SU-DHL-6 (cell line): ENCODE measurements around the gene NME3.

Source experiments
- H2AFZ ChIP-seq: fragments of 200-600 bp; sonication (generic); 2 replicates; pipeline ENCODE4 v1.6.1; 2014; ENCODE audit warnings: low read depth, mild to moderate bottlenecking, moderate library complexity, mixed read lengths, antibody characterized with exemption, low read length; ENCODE audit not compliant: severe bottlenecking
- H3F3A ChIP-seq: fragments of 200-600 bp; shearing (Covaris generic); 2 replicates; pipeline ENCODE4 v1.6.0; 2016; ENCODE audit warnings: antibody characterized with exemption, mild to moderate bottlenecking; ENCODE audit not compliant: insufficient read depth
- H3K27ac ChIP-seq: fragments of 200-600 bp; sonication (generic); 2 replicates; pipeline ENCODE4 v1.5.1; 2016; ENCODE audit warnings: low read depth, mild to moderate bottlenecking, low read length, moderate library complexity, mixed read lengths
- H3K27me3 ChIP-seq: fragments of 200-600 bp; sonication (generic), shearing (Covaris generic); 2 replicates; pipeline ENCODE4 v1.6.0; 2014; ENCODE audit warnings: mild to moderate bottlenecking, low read length
- H3K36me3 ChIP-seq: fragments of 200-600 bp; sonication (generic); 2 replicates; pipeline ENCODE4 v1.6.1; 2014; ENCODE audit warnings: mild to moderate bottlenecking, low read length, mixed read lengths
- H3K4me2 ChIP-seq: fragments of 300-600, 200-600 bp; shearing (Covaris generic), sonication (generic); 2 replicates; pipeline ENCODE4 v1.6.0; 2014; ENCODE audit warnings: low read length, low read depth, mild to moderate bottlenecking; ENCODE audit not compliant: poor library complexity, severe bottlenecking
- H3K4me3 ChIP-seq: fragments of 200-600 bp; sonication (generic); 2 replicates; pipeline ENCODE4 v1.5.1; 2014; ENCODE audit warnings: antibody characterized with exemption, low read length, mild to moderate bottlenecking, mixed read lengths; ENCODE audit not compliant: insufficient read depth, poor library complexity, severe bottlenecking
- H3K79me2 ChIP-seq: fragments of 200-600 bp; sonication (generic); 2 replicates; pipeline ENCODE4 v1.6.1; 2014; ENCODE audit warnings: mild to moderate bottlenecking, low read length, moderate library complexity; ENCODE audit not compliant: insufficient read depth
- H3K9ac ChIP-seq: fragments of 200-600 bp; sonication (generic); 2 replicates; pipeline ENCODE4 v1.7.0; 2014; ENCODE audit warnings: mild to moderate bottlenecking, low read length
- H3K9me2 ChIP-seq: fragments of 200-600 bp; sonication (generic); replicated peaks from 2 replicates; pipeline ENCODE4 v1.6.1; 2014; ENCODE audit warnings: low read length; ENCODE audit not compliant: insufficient read depth
- H3K9me3 ChIP-seq: fragments of 200-600 bp; sonication (generic); 2 replicates; pipeline ENCODE4 v1.6.1; 2014; ENCODE audit warnings: low read length, mixed read lengths; ENCODE audit not compliant: insufficient read depth
- H4K20me1 ChIP-seq: fragments of 200-600 bp; sonication (generic); 2 replicates; pipeline ENCODE4 v1.6.1; 2014; ENCODE audit warnings: low read depth, mild to moderate bottlenecking, antibody characterized with exemption, low read length, moderate library complexity, mixed read lengths
- CTCF ChIP-seq: fragments of 200-600 bp; sonication (generic); IDR thresholded peaks from one replicate; pipeline ENCODE4 v1.5.1; 2017; ENCODE audit warnings: antibody characterized with exemption, mild to moderate bottlenecking, low read length, moderate library complexity; ENCODE audit not compliant: insufficient read depth, poor library complexity, severe bottlenecking
- EZH2phosphoT487 ChIP-seq: fragments of 200-600 bp; sonication (generic), shearing (Covaris generic); conservative IDR thresholded peaks from 2 replicates; pipeline ENCODE4 v1.6.1; 2018; ENCODE audit warnings: mild to moderate bottlenecking, antibody characterized with exemption, low read length, moderate library complexity, mixed read lengths

Gene NME3

GRCh38 chr16:1741553-1742165 is 29.7 kb downstream of the NME3 start:
- no peaks in the 10 kb centered on the region for H3K9me2 ChIP-seq
- H3K27me3 ChIP-seq: no peaks in the 10 kb centered on the region
- H3K9me3 ChIP-seq: peaks cover 4% of the 10 kb centered on the region; the same call in 1 of the 2 replicates
- H3K4me3 ChIP-seq: no peak overlapping the region
- no peak overlapping the region for H3K9ac ChIP-seq
- TF ChIP-seq EZH2phosphoT487: no peak
- no peak for TF ChIP-seq CTCF
- H3F3A ChIP-seq: peaks cover 9% of the 10 kb centered on the region; the same call in 1 of the 2 replicates
- no peak overlapping the region for H2AFZ ChIP-seq
- no peak overlapping the region for H3K4me2 ChIP-seq
- H4K20me1 ChIP-seq: no peaks in the 10 kb centered on the region
- H3K36me3 ChIP-seq: no peaks in the 10 kb centered on the region
- no peaks in the 10 kb centered on the region for H3K79me2 ChIP-seq
- no peak overlapping the region for H3K27ac ChIP-seq

GRCh38 chr16:1740781-1741490 is 30.4 kb downstream of the NME3 start:
- Histone ChIP-seq H3F3A (peaks cover 12% of the 10 kb centered on the region), H3K9me3 (peaks cover 4% of the 10 kb centered on the region; the same call in 1 of the 2 replicates), H3K36me3 (no peaks in the 10 kb centered on the region), H3K79me2 (no peaks in the 10 kb centered on the region), H3K9ac (no peak overlapping the region), H2AFZ (no peak overlapping the region), H3K9me2 (no peaks in the 10 kb centered on the region), H3K27me3 (no peaks in the 10 kb centered on the region), H3K4me2 (no peak overlapping the region), H3K4me3 (no peak overlapping the region), H3K27ac (no peak overlapping the region), H4K20me1 (no peaks in the 10 kb centered on the region)
- TF ChIP-seq CTCF (no peak), EZH2phosphoT487 (no peak)

- TF ChIP-seq CTCF (no peak), EZH2phosphoT487 (no peak)
Observed at GRCh38 chr16:1740234-1740633, 31.1 kb downstream of the NME3 start.

More at GRCh38 chr16:1740234-1740633, 31.1 kb downstream of the NME3 start:
- H4K20me1 ChIP-seq: no peaks in the 10 kb centered on the region
- H3K36me3 ChIP-seq: no peaks in the 10 kb centered on the region
- no peaks in the 10 kb centered on the region for H3K27me3 ChIP-seq
- H2AFZ ChIP-seq: no peak overlapping the region
- H3F3A ChIP-seq: peaks cover 12% of the 10 kb centered on the region
- no peaks in the 10 kb centered on the region for H3K79me2 ChIP-seq
- no peak overlapping the region for H3K4me2 ChIP-seq
- H3K9me2 ChIP-seq: no peaks in the 10 kb centered on the region
- no peak overlapping the region for H3K27ac ChIP-seq
- peaks cover 4% of the 10 kb centered on the region; the same call in 1 of the 2 replicates for H3K9me3 ChIP-seq
- no peak overlapping the region for H3K9ac ChIP-seq
- no peak overlapping the region for H3K4me3 ChIP-seq
